ENCODE measurements around the gene ATG7. TPM values are rescaled to one million over a fixed set of nuclear protein-coding genes. Genes with fewer than 3 reads are reported as not detected.

ATG7 gene
- total RNA-seq, 1 donor from 2014 or later = 40.3 TPM

GRCh38 chr3:11554666-11555065 is 282.5 kb downstream of the ATG7 start:
- no peaks in the 10 kb centered on the region for H3K27me3 Mint-ChIP-seq (ENCODE audit: low read depth)
- H3K27ac Mint-ChIP-seq = no peak overlapping the region
- H3K4me1 Mint-ChIP-seq = peaks cover 22% of the 10 kb centered on the region
- TF ChIP-seq CTCF (IDR thresholded peaks at IDR 0.05; ENCODE audit: unreplicated experiment) = no peak
- H3K36me3 Mint-ChIP-seq = peaks cover 25% of the 10 kb centered on the region
- DNase-seq (ENCODE audit: low spot score in 2 of 2, unreplicated experiment in 2 of 2) = no peak
- no peak overlapping the region for H3K4me3 Mint-ChIP-seq
- H3K9me3 Mint-ChIP-seq = peaks cover 8% of the 10 kb centered on the region

- Mint-ChIP-seq H3K27me3 (ENCODE audit: low read depth) (no peaks in the 10 kb centered on the region), H3K36me3 (peaks cover 26% of the 10 kb centered on the region), H3K4me3 (no peak overlapping the region), H3K9me3 (peaks cover 8% of the 10 kb centered on the region), H3K27ac (peak overlapping the region; percentile 34), H3K4me1 (peaks cover 27% of the 10 kb centered on the region)
- no peak for DNase-seq (ENCODE audit: low spot score in 2 of 2, unreplicated experiment in 2 of 2)
- TF ChIP-seq CTCF (IDR thresholded peaks at IDR 0.05; ENCODE audit: unreplicated experiment) = no peak
Observed at GRCh38 chr3:11555211-11555782, 283.1 kb downstream of the ATG7 start.

GRCh38 chr3:11555881-11556633 is 283.9 kb downstream of the ATG7 start:
- DNase-seq (ENCODE audit: low spot score in 2 of 2, unreplicated experiment in 2 of 2) = no peak
- Mint-ChIP-seq H3K27me3 (ENCODE audit: low read depth) (no peaks in the 10 kb centered on the region), H3K4me1 (peaks cover 34% of the 10 kb centered on the region), H3K27ac (peak overlapping the region; percentile 37), H3K36me3 (peaks cover 20% of the 10 kb centered on the region), H3K9me3 (peaks cover 2% of the 10 kb centered on the region), H3K4me3 (no peak overlapping the region)
- no peak for TF ChIP-seq CTCF (IDR thresholded peaks at IDR 0.05; ENCODE audit: unreplicated experiment)

GRCh38 chr3:11556851-11557644 is 284.9 kb downstream of the ATG7 start:
- Mint-ChIP-seq H3K27me3 (ENCODE audit: low read depth) (no peaks in the 10 kb centered on the region), H3K4me3 (no peak overlapping the region), H3K36me3 (peaks cover 16% of the 10 kb centered on the region), H3K9me3 (no peaks in the 10 kb centered on the region), H3K27ac (peak overlapping the region; percentile 70), H3K4me1 (peaks cover 40% of the 10 kb centered on the region)
- TF ChIP-seq CTCF (IDR thresholded peaks at IDR 0.05; ENCODE audit: unreplicated experiment) = no peak
- no peak for DNase-seq (ENCODE audit: low spot score in 2 of 2, unreplicated experiment in 2 of 2)

- H3K4me1 Mint-ChIP-seq = peaks cover 44% of the 10 kb centered on the region
Observed at GRCh38 chr3:11558002-11558401, 285.8 kb downstream of the ATG7 start.

More at GRCh38 chr3:11558002-11558401, 285.8 kb downstream of the ATG7 start:
- DNase-seq (ENCODE audit: low spot score in 2 of 2, unreplicated experiment in 2 of 2) = no peak
- no peak overlapping the region for H3K4me3 Mint-ChIP-seq
- TF ChIP-seq CTCF (IDR thresholded peaks at IDR 0.05; ENCODE audit: unreplicated experiment) = no peak
- peaks cover 8% of the 10 kb centered on the region for H3K36me3 Mint-ChIP-seq
- H3K27me3 Mint-ChIP-seq (ENCODE audit: low read depth) = no peaks in the 10 kb centered on the region
- peak overlapping the region; percentile 70 for H3K27ac Mint-ChIP-seq
- H3K9me3 Mint-ChIP-seq = no peaks in the 10 kb centered on the region
